ENCODE results near the gene USP35. TPM values are rescaled to one million over a fixed set of nuclear protein-coding genes. Genes with fewer than 3 reads are reported as not detected.

The USP35 gene
- polyA plus RNA-seq, 3 donors, result 0.42 to 7.6 (median 0.63) TPM

DNA sequence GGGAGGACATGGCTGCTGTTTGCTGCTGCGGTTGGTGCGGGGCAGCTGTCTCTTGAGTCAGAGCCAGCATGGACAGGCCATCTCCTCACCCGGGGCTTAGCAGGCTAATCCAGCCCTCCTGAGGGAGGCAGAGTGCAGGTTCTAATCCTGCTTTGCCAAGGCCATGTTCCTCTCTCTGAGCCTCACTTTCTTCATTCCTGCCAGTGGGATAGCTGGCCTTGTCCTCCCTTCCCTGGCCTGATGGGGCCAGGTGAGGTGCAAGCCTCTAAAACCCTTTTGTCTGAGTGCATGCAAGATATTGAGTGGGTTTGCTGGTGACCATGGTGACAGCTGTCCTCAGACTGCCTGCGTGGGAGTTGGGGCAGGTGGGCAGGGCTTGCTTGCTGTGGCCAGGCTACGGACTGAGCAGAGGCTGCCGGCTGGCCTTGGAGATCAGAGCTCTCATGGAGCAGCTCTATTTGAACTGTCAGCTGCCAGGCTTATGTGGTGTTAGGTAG, 3.6 kb downstream of the USP35 start:
- Histone ChIP-seq H3K9ac (ENCODE audit: insufficient read depth, low read length, poor library complexity, severe bottlenecking) (no peak overlapping the region), H3K4me2 (replicated peaks; ENCODE audit: extremely low read depth, low read length, poor library complexity, severe bottlenecking) (no peak overlapping the region), H3K4me1 (ENCODE audit: control insufficient read depth in 1 of 2, insufficient read depth in 2 of 2, low read length in 2 of 2) (peaks cover 37 to 51% of the 10 kb centered on the region in 2 donors), H3K27ac (ENCODE audit: low read depth in 1 of 2, low read length in 2 of 2) (peak overlapping the region in 1 of 2 donors; percentile 74), H3K9me3 (replicated peaks in 1 of 2; ENCODE audit: control insufficient read depth in 1 of 2, insufficient read depth in 1 of 2, low read length in 2 of 2) (no peaks in the 10 kb centered on the region), H3K79me2 (ENCODE audit: insufficient read depth, low read length) (peaks cover 23% of the 10 kb centered on the region), H3K4me3 (replicated peaks in 1 of 3; ENCODE audit: low read depth in 2 of 3, low read length in 3 of 3) (no peak overlapping the region), H3K36me3 (replicated peaks in 1 of 2; ENCODE audit: control insufficient read depth in 1 of 2, insufficient read depth in 2 of 2, low read length in 2 of 2) (no peaks in the 10 kb centered on the region), H2AFZ (ENCODE audit: insufficient read depth, low read depth, low read length, poor library complexity, severe bottlenecking) (no peak overlapping the region), H4K20me1 (ENCODE audit: insufficient read depth, low read length) (peaks cover 7% of the 10 kb centered on the region), H3K27me3 (ENCODE audit: control insufficient read depth in 2 of 2, insufficient read depth in 2 of 2, low read length in 2 of 2) (peaks cover 0 to 4% of the 10 kb centered on the region in 2 donors)
- Mint-ChIP-seq H3K4me3 (no peak overlapping the region), H3K4me1 (peaks cover 53% of the 10 kb centered on the region), H3K36me3 (peaks cover 29 to 31% of the 10 kb centered on the region in 2 donors), H3K9me3 (peaks cover 0 to 6% (median 3%) of the 10 kb centered on the region in 7 donors), H3K27me3 (ENCODE audit: low read depth in 3 of 3) (peaks cover 1 to 5% (median 3%) of the 10 kb centered on the region in 3 donors), H3K27ac (peak overlapping the region in 2 of 7 donors; percentile 10 to 82)
- no peak for DNase-seq
- TF ChIP-seq, protein P1, sequence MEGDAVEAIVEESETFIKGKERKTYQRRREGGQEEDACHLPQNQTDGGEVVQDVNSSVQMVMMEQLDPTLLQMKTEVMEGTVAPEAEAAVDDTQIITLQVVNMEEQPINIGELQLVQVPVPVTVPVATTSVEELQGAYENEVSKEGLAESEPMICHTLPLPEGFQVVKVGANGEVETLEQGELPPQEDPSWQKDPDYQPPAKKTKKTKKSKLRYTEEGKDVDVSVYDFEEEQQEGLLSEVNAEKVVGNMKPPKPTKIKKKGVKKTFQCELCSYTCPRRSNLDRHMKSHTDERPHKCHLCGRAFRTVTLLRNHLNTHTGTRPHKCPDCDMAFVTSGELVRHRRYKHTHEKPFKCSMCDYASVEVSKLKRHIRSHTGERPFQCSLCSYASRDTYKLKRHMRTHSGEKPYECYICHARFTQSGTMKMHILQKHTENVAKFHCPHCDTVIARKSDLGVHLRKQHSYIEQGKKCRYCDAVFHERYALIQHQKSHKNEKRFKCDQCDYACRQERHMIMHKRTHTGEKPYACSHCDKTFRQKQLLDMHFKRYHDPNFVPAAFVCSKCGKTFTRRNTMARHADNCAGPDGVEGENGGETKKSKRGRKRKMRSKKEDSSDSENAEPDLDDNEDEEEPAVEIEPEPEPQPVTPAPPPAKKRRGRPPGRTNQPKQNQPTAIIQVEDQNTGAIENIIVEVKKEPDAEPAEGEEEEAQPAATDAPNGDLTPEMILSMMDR (IDR thresholded peaks at IDR 0.05), result no peak
- intact Hi-C loops (cut with micrococcal nuclease), result loop anchor here in 1 of 2 donors (5.0 kb wide), 1 partner anchor 55 kb away; the partner anchor contains the start of gene ALG8
- WGBS (ENCODE audit: insufficient coverage), result 91% methylated on average over 6 of the region's 6 CpGs

DNA sequence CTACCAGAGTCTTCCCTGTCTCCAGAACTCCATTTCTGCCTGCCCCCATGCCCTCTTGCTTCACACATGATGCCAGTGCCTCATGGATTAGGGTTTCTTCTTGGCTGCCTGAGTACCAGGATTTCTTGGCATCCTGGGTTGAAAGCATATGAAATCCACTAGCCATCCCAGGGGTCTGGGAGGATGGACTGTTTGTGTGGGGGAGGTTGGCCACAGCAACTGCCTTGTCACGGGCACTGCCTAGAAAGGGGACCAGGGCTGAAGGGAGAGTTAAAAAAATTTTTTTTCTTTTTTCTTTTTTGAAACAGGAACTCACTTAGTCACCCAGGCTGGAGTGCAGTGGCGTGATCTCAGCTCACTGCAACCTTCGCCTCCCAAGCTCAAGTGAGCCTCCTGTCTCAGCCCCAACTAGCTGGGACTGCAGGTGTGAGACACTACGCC, 4.2 kb downstream of the USP35 start:
- H3K4me2 ChIP-seq (replicated peaks; ENCODE audit: extremely low read depth, low read length, poor library complexity, severe bottlenecking), result peak overlapping the region; percentile 39
- WGBS (ENCODE audit: insufficient coverage), result 0% methylated on average over 1 of the region's 4 CpGs
- peak overlapping the region in 1 of 2 donors; percentile 11 for H3K4me3 Mint-ChIP-seq

More for the DNA sequence above, 4.2 kb downstream of the USP35 start:
- TF ChIP-seq, protein P1 (IDR thresholded peaks at IDR 0.05), result no peak
- Mint-ChIP-seq H3K9me3 (peaks cover 0 to 6% (median 3%) of the 10 kb centered on the region in 7 donors), H3K27ac (peak overlapping the region; percentile 70 to 91 (median 82)), H3K27me3 (ENCODE audit: low read depth in 3 of 3) (peaks cover 1 to 5% (median 3%) of the 10 kb centered on the region in 3 donors), H3K4me1 (peaks cover 47% of the 10 kb centered on the region), H3K36me3 (peaks cover 34 to 35% of the 10 kb centered on the region in 2 donors)
- Histone ChIP-seq H3K27ac (ENCODE audit: low read depth in 1 of 2, low read length in 2 of 2) (peak overlapping the region; percentile 39 to 74), H4K20me1 (ENCODE audit: insufficient read depth, low read length) (peaks cover 3% of the 10 kb centered on the region), H3K9me3 (replicated peaks in 1 of 2; ENCODE audit: control insufficient read depth in 1 of 2, insufficient read depth in 1 of 2, low read length in 2 of 2) (no peaks in the 10 kb centered on the region), H3K9ac (ENCODE audit: insufficient read depth, low read length, poor library complexity, severe bottlenecking) (peak overlapping the region; percentile 38), H3K27me3 (ENCODE audit: control insufficient read depth in 2 of 2, insufficient read depth in 2 of 2, low read length in 2 of 2) (peaks cover 0 to 4% of the 10 kb centered on the region in 2 donors), H3K79me2 (ENCODE audit: insufficient read depth, low read length) (peaks cover 16% of the 10 kb centered on the region), H3K4me1 (ENCODE audit: control insufficient read depth in 1 of 2, insufficient read depth in 2 of 2, low read length in 2 of 2) (peaks cover 33 to 45% of the 10 kb centered on the region in 2 donors), H2AFZ (ENCODE audit: insufficient read depth, low read depth, low read length, poor library complexity, severe bottlenecking) (peak overlapping the region; percentile 26), H3K4me3 (replicated peaks in 1 of 3; ENCODE audit: low read depth in 2 of 3, low read length in 3 of 3) (peak overlapping the region in 1 of 3 experiments; percentile 10), H3K36me3 (replicated peaks in 1 of 2; ENCODE audit: control insufficient read depth in 1 of 2, insufficient read depth in 2 of 2, low read length in 2 of 2) (peaks cover 0 to 5% of the 10 kb centered on the region in 2 donors)
- peak in 2 of 3 donors; percentile 31 to 51 for DNase-seq
- intact Hi-C loops (cut with micrococcal nuclease), result loop anchor here in 1 of 2 donors (5.0 kb wide), 1 partner anchor 56 kb away; the partner anchor contains the start of gene ALG8
